ENCODE measurements around the gene RNF207. TPM values are rescaled to one million over a fixed set of nuclear protein-coding genes. Genes with fewer than 3 reads are reported as not detected.

The RNF207 gene
- total RNA-seq, 1 donor from 2014 or later, result 19.4 TPM

- no peaks in the 10 kb centered on the region for H3K27me3 ChIP-seq
- TF ChIP-seq POLR2A (IDR thresholded peaks at IDR 0.05) (no peak), CTCF (IDR thresholded peaks at IDR 0.05) (no peak), POLR2AphosphoS5 (IDR thresholded peaks at IDR 0.05; ENCODE audit: insufficient read depth in 1 of 2, low read depth in 1 of 2) (peak in 1 of 2 donors; percentile 40)
- H3K27ac ChIP-seq, result peak overlapping the region; percentile 87
- H3K9me3 ChIP-seq, result no peaks in the 10 kb centered on the region
- H3K36me3 ChIP-seq, result no peaks in the 10 kb centered on the region
- no peak for DNase-seq (ENCODE audit: extremely low spot score in 2 of 2)
- intact Hi-C loops (cut with DNase I), result no loop called here
- no peak overlapping the region for H3K4me3 ChIP-seq
- H3K4me1 ChIP-seq, result peaks cover 49% of the 10 kb centered on the region
These were observed 56.9 kb downstream of the RNF207 start for GRCh38 chr1:6262555-6263420.

GRCh38 chr1:6263716-6264115, 57.8 kb downstream of the RNF207 start:
- H3K4me3 ChIP-seq, result no peak overlapping the region
- H3K27me3 ChIP-seq, result no peaks in the 10 kb centered on the region
- TF ChIP-seq POLR2A (IDR thresholded peaks at IDR 0.05) (no peak), CTCF (IDR thresholded peaks at IDR 0.05) (no peak), POLR2AphosphoS5 (IDR thresholded peaks at IDR 0.05; ENCODE audit: insufficient read depth in 1 of 2, low read depth in 1 of 2) (no peak)
- H3K4me1 ChIP-seq, result peaks cover 45% of the 10 kb centered on the region
- no peaks in the 10 kb centered on the region for H3K36me3 ChIP-seq
- peak overlapping the region; percentile 87 for H3K27ac ChIP-seq
- H3K9me3 ChIP-seq, result no peaks in the 10 kb centered on the region
- DNase-seq (ENCODE audit: extremely low spot score in 2 of 2), result no peak
- intact Hi-C loops (cut with DNase I), result no loop called here

GRCh38 chr1:6265151-6265550, 59.2 kb downstream of the RNF207 start:
- H3K4me1 ChIP-seq, result peaks cover 31% of the 10 kb centered on the region
- no peak overlapping the region for H3K27ac ChIP-seq
- TF ChIP-seq CTCF (IDR thresholded peaks at IDR 0.05) (no peak), POLR2A (IDR thresholded peaks at IDR 0.05) (no peak), POLR2AphosphoS5 (IDR thresholded peaks at IDR 0.05; ENCODE audit: insufficient read depth in 1 of 2, low read depth in 1 of 2) (no peak)
- H3K27me3 ChIP-seq, result no peaks in the 10 kb centered on the region
- H3K9me3 ChIP-seq, result no peaks in the 10 kb centered on the region
- H3K4me3 ChIP-seq, result no peak overlapping the region
- no peak for DNase-seq (ENCODE audit: extremely low spot score in 2 of 2)
- intact Hi-C loops (cut with DNase I), result no loop called here
- no peaks in the 10 kb centered on the region for H3K36me3 ChIP-seq

- Histone ChIP-seq H3K4me1 (peaks cover 25% of the 10 kb centered on the region), H3K27ac (no peak overlapping the region), H3K9me3 (no peaks in the 10 kb centered on the region), H3K4me3 (no peak overlapping the region), H3K27me3 (no peaks in the 10 kb centered on the region), H3K36me3 (no peaks in the 10 kb centered on the region)
- intact Hi-C loops (cut with DNase I), result no loop called here
- no peak for DNase-seq (ENCODE audit: extremely low spot score in 2 of 2)
- TF ChIP-seq POLR2AphosphoS5 (IDR thresholded peaks at IDR 0.05; ENCODE audit: insufficient read depth in 1 of 2, low read depth in 1 of 2) (no peak), POLR2A (IDR thresholded peaks at IDR 0.05) (no peak), CTCF (IDR thresholded peaks at IDR 0.05) (no peak)
These were observed 60.7 kb downstream of the RNF207 start for GRCh38 chr1:6266641-6267040.

- Histone ChIP-seq H3K4me3 (no peak overlapping the region), H3K36me3 (no peaks in the 10 kb centered on the region), H3K4me1 (peaks cover 23% of the 10 kb centered on the region), H3K27me3 (no peaks in the 10 kb centered on the region), H3K27ac (no peak overlapping the region), H3K9me3 (no peaks in the 10 kb centered on the region)
- no peak for DNase-seq (ENCODE audit: extremely low spot score in 2 of 2)
- intact Hi-C loops (cut with DNase I), result no loop called here
- TF ChIP-seq CTCF (IDR thresholded peaks at IDR 0.05), result no peak
- TF ChIP-seq POLR2AphosphoS5 (IDR thresholded peaks at IDR 0.05; ENCODE audit: insufficient read depth in 1 of 2, low read depth in 1 of 2), result no peak
- TF ChIP-seq POLR2A (IDR thresholded peaks at IDR 0.05), result no peak
These were observed 61.9 kb downstream of the RNF207 start for GRCh38 chr1:6267686-6268322.
